GM12873 (cell line): Measurements from ENCODE around the gene PLCH2.

ENCODE experiments used
- TF ChIP-seq, protein P1 (sequence below): IDR thresholded peaks from 2 replicates; pipeline ENCODE4 v1.5.1; 2012; ENCODE audit warnings: low read depth, mild to moderate bottlenecking, moderate library complexity, low read length, control low read depth; ENCODE audit not compliant: insufficient read depth; ENCODE audit errors: missing control alignments

Gene PLCH2

DNA sequence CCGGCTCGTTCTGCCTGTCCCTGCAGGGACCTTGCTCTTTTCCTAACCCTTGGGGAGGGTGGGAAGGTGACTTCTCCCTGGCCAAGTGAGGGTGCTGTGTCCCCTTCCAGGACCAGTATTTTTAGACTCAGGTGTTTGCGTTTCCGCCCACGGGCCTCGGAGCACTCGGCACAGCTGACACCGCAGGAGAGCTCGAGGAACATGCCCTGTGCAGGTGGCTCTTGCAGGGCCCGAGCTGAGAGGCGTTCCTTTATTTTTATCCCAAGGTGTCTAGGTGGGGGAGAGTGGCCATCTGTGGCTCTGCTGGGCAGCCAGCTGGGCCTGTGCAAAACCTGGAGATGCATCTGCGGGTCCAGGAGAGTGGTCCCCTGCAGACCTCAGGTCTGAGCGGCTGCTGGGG is 16.0 kb downstream of the PLCH2 start:
- TF ChIP-seq, protein P1, sequence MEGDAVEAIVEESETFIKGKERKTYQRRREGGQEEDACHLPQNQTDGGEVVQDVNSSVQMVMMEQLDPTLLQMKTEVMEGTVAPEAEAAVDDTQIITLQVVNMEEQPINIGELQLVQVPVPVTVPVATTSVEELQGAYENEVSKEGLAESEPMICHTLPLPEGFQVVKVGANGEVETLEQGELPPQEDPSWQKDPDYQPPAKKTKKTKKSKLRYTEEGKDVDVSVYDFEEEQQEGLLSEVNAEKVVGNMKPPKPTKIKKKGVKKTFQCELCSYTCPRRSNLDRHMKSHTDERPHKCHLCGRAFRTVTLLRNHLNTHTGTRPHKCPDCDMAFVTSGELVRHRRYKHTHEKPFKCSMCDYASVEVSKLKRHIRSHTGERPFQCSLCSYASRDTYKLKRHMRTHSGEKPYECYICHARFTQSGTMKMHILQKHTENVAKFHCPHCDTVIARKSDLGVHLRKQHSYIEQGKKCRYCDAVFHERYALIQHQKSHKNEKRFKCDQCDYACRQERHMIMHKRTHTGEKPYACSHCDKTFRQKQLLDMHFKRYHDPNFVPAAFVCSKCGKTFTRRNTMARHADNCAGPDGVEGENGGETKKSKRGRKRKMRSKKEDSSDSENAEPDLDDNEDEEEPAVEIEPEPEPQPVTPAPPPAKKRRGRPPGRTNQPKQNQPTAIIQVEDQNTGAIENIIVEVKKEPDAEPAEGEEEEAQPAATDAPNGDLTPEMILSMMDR: no peak

DNA sequence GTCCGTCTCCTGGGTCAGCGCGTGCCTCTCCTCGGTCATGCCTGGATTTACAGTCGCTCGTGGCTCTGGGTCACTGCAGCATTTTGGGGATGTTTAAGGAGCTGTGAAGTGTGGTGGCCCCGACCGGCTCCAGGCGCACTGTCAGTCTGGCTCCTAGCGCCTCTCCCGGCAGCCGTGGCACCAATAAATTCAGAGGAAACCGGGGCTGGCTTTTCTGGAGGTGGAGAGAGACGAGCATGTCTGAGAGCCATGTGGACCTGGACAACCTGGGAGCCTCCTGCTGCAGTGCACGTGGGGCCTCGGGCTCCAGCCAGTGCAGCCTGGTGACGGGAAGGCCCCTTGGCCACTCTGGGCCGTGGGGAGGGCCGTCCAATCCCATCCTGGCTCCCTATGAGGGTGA is 17.1 kb downstream of the PLCH2 start:
- TF ChIP-seq, protein P1: no peak

DNA sequence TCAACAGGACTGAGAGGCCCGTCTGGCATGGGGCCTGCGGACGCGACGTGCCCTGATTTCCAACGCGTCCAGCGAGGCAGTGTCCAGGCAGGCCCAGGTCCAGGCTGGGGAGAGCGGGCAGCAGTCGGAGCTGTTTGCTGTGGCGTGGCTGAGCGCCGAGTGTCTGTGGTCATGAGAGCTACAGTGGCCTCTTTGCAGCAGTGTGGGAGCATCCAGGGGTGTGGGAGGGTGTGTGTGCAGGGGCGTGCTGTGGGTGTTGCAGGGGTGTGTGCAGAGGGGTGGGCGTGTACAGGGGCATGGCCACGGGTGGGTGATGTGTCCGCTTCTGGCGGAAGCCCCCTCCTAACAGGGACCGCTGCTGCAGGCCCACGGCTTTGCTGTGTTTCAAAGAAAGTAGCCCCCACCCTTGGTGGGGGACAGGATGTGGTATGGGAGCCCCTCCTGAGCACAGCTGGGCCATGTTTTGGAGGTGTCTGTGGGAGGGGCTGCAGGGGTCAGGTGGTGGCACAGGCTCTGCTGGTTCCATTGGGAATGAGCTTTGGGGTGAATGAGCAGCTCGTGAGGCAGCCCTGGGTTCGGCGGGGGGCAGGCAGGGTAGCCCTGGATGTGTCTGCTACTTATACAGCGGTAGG is 17.7 kb downstream of the PLCH2 start:
- TF ChIP-seq, protein P1: no peak

DNA sequence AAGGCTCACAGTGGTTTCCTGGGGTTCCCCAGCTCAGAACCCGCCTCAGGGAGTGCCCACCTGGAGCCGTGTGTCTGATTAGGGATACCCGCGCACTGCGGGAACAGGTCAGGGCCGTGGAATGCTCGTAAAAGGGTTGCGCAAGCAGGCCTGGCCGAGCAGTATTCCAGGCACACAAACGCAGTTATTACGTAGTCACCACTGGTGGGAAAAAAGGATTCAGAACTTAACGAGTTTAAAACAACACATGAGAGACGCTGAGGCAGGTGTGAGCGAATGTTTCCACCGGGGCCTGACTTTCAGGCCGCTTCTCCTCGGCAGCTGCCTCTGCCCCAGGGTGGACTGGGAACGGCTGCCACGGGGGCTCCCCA is 18.2 kb downstream of the PLCH2 start:
- TF ChIP-seq, protein P1: no peak

DNA sequence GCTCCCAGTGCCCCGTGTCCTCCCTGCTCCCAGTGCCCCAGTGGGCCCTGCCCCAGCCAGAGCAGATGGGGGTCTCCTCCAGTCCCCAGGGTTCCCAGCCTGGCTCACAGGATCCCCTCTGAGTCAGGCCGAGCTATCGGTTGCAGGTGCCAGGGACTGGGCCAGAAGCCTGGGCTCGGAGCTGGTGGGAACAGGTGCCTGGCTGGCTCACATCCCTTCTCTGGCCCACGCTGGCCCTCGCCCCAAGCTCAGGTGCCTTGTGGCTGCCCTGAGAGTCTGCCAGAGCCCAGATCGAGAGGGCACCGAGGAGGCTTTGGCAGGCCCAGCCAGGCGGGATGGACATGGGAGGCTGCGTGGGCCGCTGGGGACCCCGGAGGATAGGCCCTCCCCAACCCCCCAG is 18.9 kb downstream of the PLCH2 start:
- TF ChIP-seq, protein P1: no peak

DNA sequence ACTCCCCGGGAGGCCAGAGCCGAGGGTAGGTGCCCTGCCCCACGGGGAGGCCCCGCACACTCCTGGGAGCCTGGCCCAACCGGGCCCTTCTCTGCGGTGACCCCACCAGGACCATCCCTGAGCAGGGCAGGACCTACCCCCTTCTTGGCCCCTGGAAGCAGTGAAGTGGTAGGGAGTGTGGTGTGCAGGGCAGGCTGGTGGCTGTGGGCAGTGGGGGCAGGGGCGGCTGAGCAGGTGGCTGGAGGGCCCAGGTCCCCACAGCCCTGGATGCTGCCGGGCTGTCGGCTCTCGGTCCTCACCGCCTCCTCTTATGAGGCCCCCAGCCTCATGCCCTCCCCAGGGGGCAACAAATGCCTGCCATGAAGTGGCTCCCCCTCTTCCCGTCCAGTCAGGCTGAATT is 19.5 kb downstream of the PLCH2 start:
- TF ChIP-seq, protein P1: no peak

DNA sequence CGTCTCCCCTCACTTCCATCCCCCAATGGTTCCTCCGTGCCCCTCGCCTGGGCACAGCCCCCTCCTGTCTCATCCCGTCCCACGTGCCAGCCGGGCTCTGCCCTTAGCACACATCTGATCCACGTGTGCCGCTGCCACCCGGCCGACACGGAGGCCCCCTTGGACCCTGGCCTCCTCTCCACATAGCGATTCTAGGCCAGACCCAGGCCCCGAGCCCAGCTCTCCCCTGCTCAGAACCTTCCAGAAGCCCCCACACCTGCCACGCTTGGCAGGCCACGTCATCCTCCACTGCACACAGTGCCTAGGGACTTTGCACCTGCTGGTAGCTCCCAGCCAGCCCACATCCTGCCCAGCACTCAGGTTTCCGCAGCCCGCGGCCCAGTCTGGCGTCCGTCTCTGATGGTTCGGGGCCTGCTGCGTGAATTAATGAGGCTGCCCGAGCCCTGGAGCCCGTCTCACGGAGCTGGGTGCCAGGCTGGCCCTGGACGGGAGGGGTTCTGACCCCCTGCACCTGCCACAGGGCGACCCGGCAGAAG is 20.1 kb downstream of the PLCH2 start:
- TF ChIP-seq, protein P1: no peak
